Measurements from ENCODE around the gene SAV1. TPM values are rescaled to one million over a fixed set of nuclear protein-coding genes. Genes with fewer than 3 reads are reported as not detected.
A peak's percentile ranks its signal among the peaks of the same experiment; 100 is the strongest.

SAV1 gene
- total and polyA plus RNA-seq, 2 of the 4 experiments (the other 2 are of a cell fraction), result 17.0 to 18.8 TPM

DNA sequence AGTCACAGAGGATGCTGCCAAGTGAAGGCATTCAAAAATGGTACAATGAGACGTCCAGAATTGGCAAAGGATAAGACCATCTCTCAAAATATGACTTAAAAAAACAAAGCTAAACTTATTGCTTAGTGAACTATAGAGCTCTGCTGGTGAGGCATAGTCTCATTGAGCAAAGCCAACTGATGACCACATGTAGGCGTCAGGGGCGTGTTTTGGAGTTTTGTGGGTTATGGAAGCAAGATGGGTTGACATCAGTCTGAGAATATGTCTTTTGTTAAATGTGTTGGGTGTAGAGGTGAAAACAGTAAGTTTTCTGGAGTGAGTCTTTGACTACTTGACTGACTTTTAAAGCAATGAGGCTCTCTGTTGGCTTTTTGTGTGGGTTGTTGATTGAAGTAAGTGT, 60.9 kb downstream of the SAV1 start:
- ATAC-seq (ENCODE audit: low read depth) (no peak), DNase-seq (peak; percentile 63)
- H3K9me1 ChIP-seq (ENCODE audit: insufficient read depth, low read length), result no peaks in the 10 kb centered on the region; the same call in 1 of the 2 replicates
- no peaks in the 10 kb centered on the region for H3K4me1 ChIP-seq (ENCODE audit: control insufficient read depth, insufficient read depth, low read length)
- H3K56ac ChIP-seq (ENCODE audit: extremely low read depth, insufficient read depth, low read length), result no peak overlapping the region
- H2BK5ac ChIP-seq (ENCODE audit: low read depth, low read length, poor library complexity, severe bottlenecking), result no peak overlapping the region
- no peaks in the 10 kb centered on the region for H3K9me3 ChIP-seq (ENCODE audit: control insufficient read depth, insufficient read depth, low read length)
- POLR2A ChIA-PET (ENCODE audit: unreplicated experiment), result no interaction called here
- no peak overlapping the region; the same call in 1 of the 2 replicates for H3K14ac ChIP-seq (replicated peaks; ENCODE audit: low read depth, low read length)
- no peak overlapping the region for H3K4me3 ChIP-seq (ENCODE audit: insufficient read depth, low read depth, low read length)
- H3K27ac ChIP-seq (ENCODE audit: insufficient read depth, low read length), result no peak overlapping the region
- H2BK120ac ChIP-seq (ENCODE audit: low read depth, low read length), result no peak overlapping the region
- H3K27me3 ChIP-seq (ENCODE audit: control insufficient read depth, insufficient read depth, low read length), result no peaks in the 10 kb centered on the region
- TF ChIP-seq MAFK (IDR thresholded peaks at IDR 0.05; ENCODE audit: low read depth, low read length) (no peak), POLR2A (IDR thresholded peaks at IDR 0.05; ENCODE audit: low read depth, low read length) (no peak), SMC3 (IDR thresholded peaks at IDR 0.05; ENCODE audit: low read depth, low read length) (no peak), CEBPB (IDR thresholded peaks at IDR 0.05; ENCODE audit: low read depth, low read length) (no peak)
- TF ChIP-seq, protein P1, sequence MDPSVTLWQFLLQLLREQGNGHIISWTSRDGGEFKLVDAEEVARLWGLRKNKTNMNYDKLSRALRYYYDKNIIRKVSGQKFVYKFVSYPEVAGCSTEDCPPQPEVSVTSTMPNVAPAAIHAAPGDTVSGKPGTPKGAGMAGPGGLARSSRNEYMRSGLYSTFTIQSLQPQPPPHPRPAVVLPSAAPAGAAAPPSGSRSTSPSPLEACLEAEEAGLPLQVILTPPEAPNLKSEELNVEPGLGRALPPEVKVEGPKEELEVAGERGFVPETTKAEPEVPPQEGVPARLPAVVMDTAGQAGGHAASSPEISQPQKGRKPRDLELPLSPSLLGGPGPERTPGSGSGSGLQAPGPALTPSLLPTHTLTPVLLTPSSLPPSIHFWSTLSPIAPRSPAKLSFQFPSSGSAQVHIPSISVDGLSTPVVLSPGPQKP (IDR thresholded peaks at IDR 0.05; ENCODE audit: borderline replicate concordance, low read depth, low read length), result no peak
- TF ChIP-seq, protein P2, sequence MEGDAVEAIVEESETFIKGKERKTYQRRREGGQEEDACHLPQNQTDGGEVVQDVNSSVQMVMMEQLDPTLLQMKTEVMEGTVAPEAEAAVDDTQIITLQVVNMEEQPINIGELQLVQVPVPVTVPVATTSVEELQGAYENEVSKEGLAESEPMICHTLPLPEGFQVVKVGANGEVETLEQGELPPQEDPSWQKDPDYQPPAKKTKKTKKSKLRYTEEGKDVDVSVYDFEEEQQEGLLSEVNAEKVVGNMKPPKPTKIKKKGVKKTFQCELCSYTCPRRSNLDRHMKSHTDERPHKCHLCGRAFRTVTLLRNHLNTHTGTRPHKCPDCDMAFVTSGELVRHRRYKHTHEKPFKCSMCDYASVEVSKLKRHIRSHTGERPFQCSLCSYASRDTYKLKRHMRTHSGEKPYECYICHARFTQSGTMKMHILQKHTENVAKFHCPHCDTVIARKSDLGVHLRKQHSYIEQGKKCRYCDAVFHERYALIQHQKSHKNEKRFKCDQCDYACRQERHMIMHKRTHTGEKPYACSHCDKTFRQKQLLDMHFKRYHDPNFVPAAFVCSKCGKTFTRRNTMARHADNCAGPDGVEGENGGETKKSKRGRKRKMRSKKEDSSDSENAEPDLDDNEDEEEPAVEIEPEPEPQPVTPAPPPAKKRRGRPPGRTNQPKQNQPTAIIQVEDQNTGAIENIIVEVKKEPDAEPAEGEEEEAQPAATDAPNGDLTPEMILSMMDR (conservative IDR thresholded peaks at IDR 0.05; ENCODE audit: low read depth, low read length), result no peak
- H3K4ac ChIP-seq (ENCODE audit: low read depth, low read length), result no peak overlapping the region
- H3K9ac ChIP-seq (ENCODE audit: low read depth, low read length), result no peak overlapping the region
- dilution Hi-C loops (cut with HindIII; ENCODE audit: low sequenced_read_pairs, unreplicated experiment) (no loop called here), in situ Hi-C loops (cut with MboI; ENCODE audit: low sequenced_read_pairs) (no loop called here), intact Hi-C loops (cut with micrococcal nuclease) (no loop called here)
- no peaks in the 10 kb centered on the region for H4K20me1 ChIP-seq (ENCODE audit: insufficient read depth, low read length)
- no peak overlapping the region for H2AK5ac ChIP-seq (ENCODE audit: low read depth, low read length)
- no peaks in the 10 kb centered on the region for H3K36me3 ChIP-seq (ENCODE audit: control insufficient read depth, insufficient read depth, low read length)
- no peak overlapping the region for H2AK9ac ChIP-seq (replicated peaks; ENCODE audit: low read depth, low read length, poor library complexity)
- no peak overlapping the region for H2BK20ac ChIP-seq (ENCODE audit: low read depth, low read length)
- WGBS, 2 experiments (ENCODE audit: extremely low coverage in 2 of 2, insufficient read length in 1 of 2), result no CpG with 5 or more reads among the region's 3 CpGs
- H3K4me2 ChIP-seq (ENCODE audit: low read depth, low read length), result no peak overlapping the region
- H3K79me1 ChIP-seq (ENCODE audit: low read depth in 1 of 2, low read length in 2 of 2), result no peaks in the 10 kb centered on the region
- no peak overlapping the region for H2BK15ac ChIP-seq (ENCODE audit: low read depth, low read length)
- H4K5ac ChIP-seq (ENCODE audit: low read depth, low read length), result no peak overlapping the region
- H4K8ac ChIP-seq (ENCODE audit: low read depth in 2 of 2, low read length in 2 of 2), result no peak overlapping the region
- CTCF ChIA-PET, result interaction anchor here (1.1 kb wide), 1 partner anchor 13 kb away, joined by 3 read pairs; no protein-coding TSS in a partner anchor
- no TSS peak for BruUV-seq (replicated peaks)
- H3K18ac ChIP-seq (ENCODE audit: low read depth, low read length), result no peak overlapping the region
- H2AFZ ChIP-seq (replicated peaks; ENCODE audit: low read length, poor library complexity), result no peak overlapping the region
- H4K91ac ChIP-seq (ENCODE audit: insufficient read depth, low read depth, low read length), result no peak overlapping the region
- no peak overlapping the region for H3K23ac ChIP-seq (ENCODE audit: low read depth, low read length)
